Hepatocyte (in vitro differentiated cells): ENCODE results near the gene USP20.

Experiments used
- CTCF ChIP-seq: fragments of 200-600 bp; sonication (generic); IDR thresholded peaks from 2 replicates; pipeline ENCODE4 v1.5.1; 2016; ENCODE audit warnings: antibody characterized with exemption, mild to moderate bottlenecking; ENCODE audit not compliant: poor library complexity
- EZH2 ChIP-seq: fragments of 200-600 bp; sonication (generic); IDR thresholded peaks from 2 replicates; pipeline ENCODE4 v1.6.1; 2016; ENCODE audit warnings: antibody characterized with exemption, mild to moderate bottlenecking, borderline replicate concordance
- EZH2phosphoT487 ChIP-seq: fragments of 200-600 bp; sonication (generic); IDR thresholded peaks from one replicate; pipeline ENCODE4 v1.6.1; 2018; ENCODE audit warnings: antibody characterized with exemption, mild to moderate bottlenecking, low read depth, moderate library complexity; ENCODE audit not compliant: unreplicated experiment, severe bottlenecking

GRCh38 chr9:129898185-129898584, 62.9 kb downstream of the USP20 start:
- TF ChIP-seq CTCF (no peak), EZH2 (no peak), EZH2phosphoT487 (no peak)
